HCT116 (cell line): ENCODE measurements around the gene LAMC2. TPM values are rescaled to one million over a fixed set of nuclear protein-coding genes. Genes with fewer than 3 reads are reported as not detected.

Experiments
- ATAC-seq: fragments of 200-7000 bp; cut with Tn5 transposase; 2 replicates; pipeline ENCODE4 v1.9.1; 2020; ENCODE audit warnings: mild to moderate bottlenecking, moderate library complexity
- BruUV-seq: library from RNA; stranded (reverse); fragments of 400-500 nt; replicated peaks from 2 replicates; lab custom pipeline; 2021; lab: Mats Ljungman, UMichigan
- CTCF ChIA-PET: fragments of 300-600 bp; sonication (Branson Sonifier 250); formaldehyde crosslinking; loops from one replicate; lab custom pipeline; 2021; ENCODE audit warnings: antibody characterized with exemption; lab: Charles Lee
- POLR2A ChIA-PET: fragments of 300-600, 350-600 bp; sonication (Branson Sonifier 250); formaldehyde crosslinking; loops from one replicate; lab custom pipeline; 2021; ENCODE audit warnings: antibody characterized with exemption; lab: Charles Lee
- RAD21 ChIA-PET, 2 experiments: fragments of 300-600 bp; sonication (Branson Sonifier 250); formaldehyde crosslinking; loops; one replicate each; lab custom pipeline; 2023; ENCODE audit warnings: low total read pairs in 2 of 2; ENCODE audit not compliant: uncharacterized antibody in 2 of 2, unreplicated experiment in 2 of 2, low non-redundant PET in 1 of 2; lab: Charles Lee
- DNase-seq: peaks from one replicate; pipeline ENCODE4 v3.0.0-alpha.2; 2010; ENCODE audit warnings: low read depth, low spot score
- H2AFZ ChIP-seq: fragments of 200-600 bp; shearing (Covaris generic), sonication (generic); 2 replicates; pipeline ENCODE4 v1.6.1; 2017; ENCODE audit warnings: low read depth, mixed run types, mixed read lengths, antibody characterized with exemption, low read length; ENCODE audit not compliant: poor library complexity, severe bottlenecking
- H3K27ac ChIP-seq: 2 replicates; pipeline ENCODE4 v1.5.1; 2012; ENCODE audit warnings: low read depth, low read length
- H3K27me3 ChIP-seq: fragments of 200-600 bp; sonication (generic); 2 replicates; pipeline ENCODE4 v1.6.1; 2016; ENCODE audit warnings: mixed run types, low read length, mixed read lengths; ENCODE audit not compliant: insufficient read depth
- H3K36me3 ChIP-seq, 2 experiments: fragments of 200-500 bp in 1 of 2; fragments of 200-600 bp in 1 of 2; sonication (Bioruptor generic) in 1 of 2; sonication (generic) in 1 of 2; 2 replicates each; pipeline versions ENCODE4 v1.5.1 to v1.6.1; 2014 to 2016; ENCODE audit warnings: low read length in 2 of 2, inconsistent platforms in 1 of 2, mixed read lengths in 1 of 2, mixed run types in 1 of 2; ENCODE audit not compliant: insufficient read depth in 2 of 2, control insufficient read depth in 1 of 2
- H3K4me1 ChIP-seq, 2 experiments: fragments of 200-600 bp in 1 of 2; sonication (generic) in 1 of 2; 2 replicates each; pipeline versions ENCODE4 v1.5.1 to v1.6.1; 2012 to 2017; ENCODE audit warnings: low read length in 2 of 2, inconsistent platforms in 1 of 2, mild to moderate bottlenecking in 1 of 2, mixed read lengths in 1 of 2, mixed run types in 1 of 2, moderate library complexity in 1 of 2; ENCODE audit not compliant: insufficient read depth in 2 of 2, control insufficient read depth in 1 of 2
- H3K4me2 ChIP-seq: fragments of 200-600 bp; sonication (generic); 2 replicates; pipeline ENCODE4 v1.6.1; 2017; ENCODE audit warnings: mixed run types, low read length, mixed read lengths
- H3K4me3 ChIP-seq, 2 experiments: fragments of 200-600 bp in 1 of 2; sonication (generic) in 1 of 2; replicated peaks in 1 of 2; 2 replicates each; pipeline ENCODE4 v1.5.1; 2011 to 2016; ENCODE audit warnings: low read length in 2 of 2, control low read depth in 1 of 2, low read depth in 1 of 2, mild to moderate bottlenecking in 1 of 2, mixed read lengths in 1 of 2, mixed run types in 1 of 2
- H3K79me2 ChIP-seq: fragments of 200-600 bp; sonication (generic); 2 replicates; pipeline ENCODE4 v1.6.1; 2017; ENCODE audit warnings: mild to moderate bottlenecking, mixed run types, low read length, moderate library complexity, mixed read lengths; ENCODE audit not compliant: insufficient read depth
- H3K9ac ChIP-seq: fragments of 200-600 bp; sonication (generic); 2 replicates; pipeline ENCODE4 v1.6.1; 2016; ENCODE audit warnings: low read length, mixed read lengths
- H3K9me2 ChIP-seq: fragments of 200-600 bp; sonication (generic), shearing (Covaris generic); 2 replicates; pipeline ENCODE4 v1.6.1; 2017; ENCODE audit warnings: mixed run types, mild to moderate bottlenecking, moderate library complexity; ENCODE audit not compliant: insufficient read depth
- H3K9me3 ChIP-seq, 2 experiments: fragments of 200-500 bp in 1 of 2; fragments of 200-600 bp in 1 of 2; sonication (Bioruptor generic) in 1 of 2; sonication (generic) in 1 of 2; 2 replicates each; pipeline ENCODE4 v1.6.1; 2014 to 2017; ENCODE audit warnings: low read length in 2 of 2, mixed read lengths in 2 of 2, inconsistent platforms in 1 of 2, low read depth in 1 of 2, mild to moderate bottlenecking in 1 of 2, mixed run types in 1 of 2, moderate library complexity in 1 of 2; ENCODE audit not compliant: control insufficient read depth in 1 of 2, insufficient read depth in 1 of 2
- H4K20me1 ChIP-seq: fragments of 200-600 bp; sonication (generic), shearing (Covaris generic); 2 replicates; pipeline ENCODE4 v1.6.1; 2017; ENCODE audit warnings: mixed run types, mild to moderate bottlenecking, moderate library complexity; ENCODE audit not compliant: insufficient read depth
- CBX3 ChIP-seq: IDR thresholded peaks from 2 replicates; pipeline ENCODE4 v1.6.1; 2012; ENCODE audit warnings: low read depth
- CEBPB ChIP-seq: IDR thresholded peaks from 2 replicates; pipeline ENCODE4 v1.6.1; 2012; ENCODE audit warnings: low read depth
- EGR1 ChIP-seq: IDR thresholded peaks from 2 replicates; pipeline ENCODE4 v1.6.1; 2012; ENCODE audit warnings: low read depth
- ELF1 ChIP-seq: IDR thresholded peaks from 2 replicates; pipeline ENCODE4 v1.6.1; 2012; ENCODE audit warnings: low read depth, borderline replicate concordance
- EZH2 ChIP-seq: fragments of 200-600 bp; sonication (generic); IDR thresholded peaks from 2 replicates; pipeline ENCODE4 v1.6.1; 2017; ENCODE audit warnings: antibody characterized with exemption, mixed run types
- JUND ChIP-seq: IDR thresholded peaks from 2 replicates; pipeline ENCODE4 v1.6.1; 2012
- MAX ChIP-seq: IDR thresholded peaks from 2 replicates; pipeline ENCODE4 v1.6.1; 2012
- POLR2A ChIP-seq: IDR thresholded peaks from 2 replicates; pipeline ENCODE4 v1.7.0; 2011; ENCODE audit warnings: borderline replicate concordance; ENCODE audit not compliant: insufficient read depth, insufficient read length; ENCODE audit errors: extremely low read depth
- POLR2AphosphoS5 ChIP-seq: IDR thresholded peaks from 2 replicates; pipeline ENCODE4 v1.6.1; 2011; ENCODE audit warnings: mild to moderate bottlenecking, low read depth, low read length, moderate library complexity
- RAD21 ChIP-seq: IDR thresholded peaks from 2 replicates; pipeline ENCODE4 v1.6.1; 2012; ENCODE audit warnings: low read depth, mild to moderate bottlenecking
- SIN3A ChIP-seq: IDR thresholded peaks from 2 replicates; pipeline ENCODE4 v1.6.1; 2012; ENCODE audit warnings: low read depth
- TCF7L2 ChIP-seq: IDR thresholded peaks from 2 replicates; pipeline ENCODE4 v1.7.0; 2011; ENCODE audit warnings: borderline replicate concordance, inconsistent platforms; ENCODE audit not compliant: insufficient read depth, insufficient read length; ENCODE audit errors: extremely low read depth
- YY1 ChIP-seq: IDR thresholded peaks from 2 replicates; pipeline ENCODE4 v1.6.1; 2011; ENCODE audit warnings: low read length, low read depth, moderate library complexity, mild to moderate bottlenecking; ENCODE audit not compliant: insufficient replicate concordance; ENCODE audit errors: extremely low read depth
- ZBTB33 ChIP-seq: IDR thresholded peaks from 2 replicates; pipeline ENCODE4 v1.6.1; 2011; ENCODE audit warnings: mild to moderate bottlenecking, low read length, moderate library complexity; ENCODE audit not compliant: insufficient replicate concordance; ENCODE audit errors: extremely low read depth
- ZFX ChIP-seq: fragments of 450-650 bp; IDR thresholded peaks from 2 replicates; pipeline ENCODE4 v1.6.1; 2017
- intact Hi-C: fragments of 100-400 bp; cut with micrococcal nuclease; formaldehyde crosslinking; loops from 2 replicates; pipeline ENCODE4 v1.10.0; 2022
- total RNA-seq: library from RNA; stranded (reverse); gene quantifications from one replicate; pipeline ENCODE4 v1.2.1, GENCODE V29; 2021; ENCODE audit not compliant: unreplicated experiment

Gene LAMC2
- total RNA-seq, 1 experiment from 2014 or later = 22.2 TPM

GRCh38 chr1:183168308-183168707, 17.8 kb upstream of the LAMC2 start:
- no peak overlapping the region for H3K4me3 ChIP-seq
- TF ChIP-seq SIN3A (no peak), TCF7L2 (no peak), EZH2 (no peak), ZBTB33 (no peak), ELF1 (no peak), EGR1 (no peak)
- no peaks in the 10 kb centered on the region for H3K27me3 ChIP-seq
- H3K4me1 ChIP-seq = peaks cover 22 to 25% of the 10 kb centered on the region in 2 experiments
- DNase-seq (no peak), ATAC-seq (no peak)
- H3K27ac ChIP-seq = no peak overlapping the region
- ChIA-PET RAD21 (no interaction called here), POLR2A (no interaction called here), CTCF (no interaction called here)
- no peaks in the 10 kb centered on the region for H4K20me1 ChIP-seq
- no peak overlapping the region for H3K4me2 ChIP-seq
- no peaks in the 10 kb centered on the region for H3K79me2 ChIP-seq
- no TSS peak for BruUV-seq
- no peaks in the 10 kb centered on the region for H3K9me3 ChIP-seq
- H3K36me3 ChIP-seq = no peaks in the 10 kb centered on the region
- H3K9ac ChIP-seq = no peak overlapping the region
- intact Hi-C loops = no loop called here
- no peaks in the 10 kb centered on the region for H3K9me2 ChIP-seq
- H2AFZ ChIP-seq = peak overlapping the region; percentile 57

- H3K4me2 ChIP-seq = no peak overlapping the region
- H3K9me2 ChIP-seq = no peaks in the 10 kb centered on the region
- BruUV-seq = no TSS peak
- no peak overlapping the region for H3K27ac ChIP-seq
- no peaks in the 10 kb centered on the region for H3K9me3 ChIP-seq
- ATAC-seq = no peak
- H3K4me3 ChIP-seq = no peak overlapping the region
- no peak for TF ChIP-seq CBX3
- TF ChIP-seq POLR2AphosphoS5 = no peak
- no peak for TF ChIP-seq ELF1
- no peak for TF ChIP-seq TCF7L2
- TF ChIP-seq ZFX = no peak
- no peak for TF ChIP-seq POLR2A
- TF ChIP-seq YY1 = no peak
- no peak for TF ChIP-seq CEBPB
- TF ChIP-seq RAD21 = no peak
- TF ChIP-seq JUND = no peak
- no peak for TF ChIP-seq MAX
- TF ChIP-seq, all 23 proteins: peak for 0
- intact Hi-C loops = no loop called here
- Histone ChIP-seq H3K4me1 (no peaks in the 10 kb centered on the region), H3K27me3 (no peaks in the 10 kb centered on the region), H3K79me2 (no peaks in the 10 kb centered on the region), H3K36me3 (no peaks in the 10 kb centered on the region), H3K9ac (no peak overlapping the region), H4K20me1 (no peaks in the 10 kb centered on the region), H2AFZ (no peak overlapping the region)
- ChIA-PET RAD21 (no interaction called here), CTCF (no interaction called here), POLR2A (no interaction called here)
- DNase-seq = no peak
These were observed 12.2 kb upstream of the LAMC2 start for GRCh38 chr1:183173828-183174227.
